ENCODE measurements around the gene RPE65. TPM values are rescaled to one million over a fixed set of nuclear protein-coding genes. Genes with fewer than 3 reads are reported as not detected.

Gene RPE65
- 0.32 TPM in 1 of 2 replicates, not detected in the other for total RNA-seq

DNA sequence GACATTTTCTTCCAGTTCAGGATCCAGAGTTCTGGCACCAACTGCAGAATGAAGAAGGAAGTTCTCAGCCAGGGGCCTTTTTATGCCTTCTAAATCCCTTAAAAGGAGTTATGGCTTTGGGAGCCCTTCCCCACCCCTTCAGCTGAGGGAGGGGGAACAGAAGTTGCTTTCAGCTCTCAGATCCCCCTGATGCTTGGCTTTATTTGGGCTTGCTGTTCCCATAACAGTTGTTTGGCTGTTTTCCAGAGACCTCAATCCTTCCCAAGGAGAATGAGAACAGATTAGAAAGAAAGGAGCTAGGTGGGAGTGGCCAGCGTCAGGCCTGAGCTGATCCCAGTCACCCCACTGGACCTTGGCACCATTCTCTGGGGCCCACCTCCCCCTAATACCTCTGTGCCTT, at the start of gene RPE65:
Gene RPE65, minus strand, starts transcription at position 54 of the 400 bp plus-strand sequence. Its CDS starts 49 bp downstream, at position 5.

DNA sequence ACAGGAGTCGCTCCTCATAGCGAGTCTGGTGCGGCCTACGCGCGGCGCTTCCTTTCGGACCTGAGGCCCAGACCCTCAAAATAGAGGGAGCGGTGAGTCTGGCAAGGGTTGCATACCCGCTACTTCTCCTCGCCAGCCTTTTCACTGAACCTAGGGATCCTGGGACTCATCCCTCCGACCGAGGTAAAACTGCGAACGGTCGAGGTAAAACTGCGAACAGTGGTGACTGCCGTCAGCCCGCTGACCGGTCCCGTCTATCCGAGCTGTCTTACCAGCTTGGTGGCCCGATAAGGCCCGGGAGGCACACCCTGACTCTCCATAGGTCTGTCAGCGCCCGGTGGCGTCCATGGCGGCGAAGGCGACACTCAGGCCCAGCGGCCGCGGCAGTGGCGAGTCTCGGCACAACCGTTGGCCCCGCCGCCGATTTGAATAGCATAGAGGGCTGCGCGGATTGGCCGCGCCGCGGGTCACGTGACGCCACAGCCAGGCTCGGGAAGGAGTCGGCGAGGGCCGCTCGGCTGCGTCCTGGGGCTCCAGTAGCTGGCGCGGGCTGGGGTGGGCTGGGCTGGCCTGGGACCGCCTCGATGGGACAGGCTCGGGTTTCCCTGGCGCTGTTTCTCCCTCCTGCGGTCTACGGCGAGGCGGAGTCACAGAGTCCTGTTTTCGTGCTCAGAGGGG, 47.1 kb upstream of the RPE65 start, which contains the start of gene DEPDC1:
Gene DEPDC1, minus strand, starts transcription at position 403 of the 678 bp plus-strand sequence. Its CDS starts 83 bp downstream, at position 320.

Other genes with a start within 250 kb of the RPE65 start
- gene WLS, start 217.4 kb downstream of the RPE65 start, total RNA-seq, result 160 and 217 TPM in 2 replicates
- gene DEPDC1, start 47.1 kb upstream of the RPE65 start, total RNA-seq, result 26.9 and 36.0 TPM in 2 replicates

Data from epithelial cell of alveolus of lung (primary cell).